ENCODE results near the gene ATL1. TPM values are rescaled to one million over a fixed set of nuclear protein-coding genes. Genes with fewer than 3 reads are reported as not detected.

Gene ATL1
- total and polyA plus RNA-seq, 2 of the 8 experiments (the other 6 are each of a cell fraction or from before 2014, with no cell fraction given) = 4.0 to 5.9 TPM

- TF ChIP-seq RFX5 (IDR thresholded peaks at IDR 0.05; ENCODE audit: borderline replicate concordance, low read depth, low read length) = no peak
- TF ChIP-seq, protein P1, sequence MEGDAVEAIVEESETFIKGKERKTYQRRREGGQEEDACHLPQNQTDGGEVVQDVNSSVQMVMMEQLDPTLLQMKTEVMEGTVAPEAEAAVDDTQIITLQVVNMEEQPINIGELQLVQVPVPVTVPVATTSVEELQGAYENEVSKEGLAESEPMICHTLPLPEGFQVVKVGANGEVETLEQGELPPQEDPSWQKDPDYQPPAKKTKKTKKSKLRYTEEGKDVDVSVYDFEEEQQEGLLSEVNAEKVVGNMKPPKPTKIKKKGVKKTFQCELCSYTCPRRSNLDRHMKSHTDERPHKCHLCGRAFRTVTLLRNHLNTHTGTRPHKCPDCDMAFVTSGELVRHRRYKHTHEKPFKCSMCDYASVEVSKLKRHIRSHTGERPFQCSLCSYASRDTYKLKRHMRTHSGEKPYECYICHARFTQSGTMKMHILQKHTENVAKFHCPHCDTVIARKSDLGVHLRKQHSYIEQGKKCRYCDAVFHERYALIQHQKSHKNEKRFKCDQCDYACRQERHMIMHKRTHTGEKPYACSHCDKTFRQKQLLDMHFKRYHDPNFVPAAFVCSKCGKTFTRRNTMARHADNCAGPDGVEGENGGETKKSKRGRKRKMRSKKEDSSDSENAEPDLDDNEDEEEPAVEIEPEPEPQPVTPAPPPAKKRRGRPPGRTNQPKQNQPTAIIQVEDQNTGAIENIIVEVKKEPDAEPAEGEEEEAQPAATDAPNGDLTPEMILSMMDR (IDR thresholded peaks at IDR 0.05; ENCODE audit: control extremely low read depth in 1 of 3, insufficient read depth in 1 of 3, low read depth in 1 of 3, low read length in 3 of 3) = no peak
These were observed at the start of gene ATL1 (continued) for GRCh38 chr14:50559990-50560930.

Measured in H1 (cell line).